Posterior vena cava (tissue), 2 donors: Measurements from ENCODE around the gene CAMTA1. TPM values are rescaled to one million over a fixed set of nuclear protein-coding genes. Genes with fewer than 3 reads are reported as not detected.
A peak's percentile ranks its signal among the peaks of the same experiment; 100 is the strongest.
"Not testable (repeated sequence)": the region's sequence is repeated elsewhere in the genome, so short reads cannot be mapped to it uniquely, and the experiment has no call there.

Experiments used
- DNase-seq: peaks from one replicate; pipeline ENCODE4 v3.0.0-alpha.2; 2020; ENCODE audit warnings: low spot score
- intact Hi-C, 2 donors: fragments of 100-400 bp; cut with DNase I; formaldehyde crosslinking; loops; one replicate each; pipeline versions ENCODE4 v1.14.1 to v1.14.2; 2022 to 2023
- total RNA-seq, 2 donors: library from RNA; stranded (reverse); fragmentation: NEBNext Ultra II Directional; extraction: Animal tissue kit (Norgen Biotek cat#: 25700); gene quantifications; one replicate each; pipeline ENCODE4 v1.2.1, GENCODE V29; 2021
- donor health status: DM: yes; HTN: yes; CAD: no.
- donor health status: DM: yes; HTN: yes; CAD: no.

The CAMTA1 gene
- total RNA-seq, 2 donors from 2014 or later: 65.1 to 76.4 TPM

DNA sequence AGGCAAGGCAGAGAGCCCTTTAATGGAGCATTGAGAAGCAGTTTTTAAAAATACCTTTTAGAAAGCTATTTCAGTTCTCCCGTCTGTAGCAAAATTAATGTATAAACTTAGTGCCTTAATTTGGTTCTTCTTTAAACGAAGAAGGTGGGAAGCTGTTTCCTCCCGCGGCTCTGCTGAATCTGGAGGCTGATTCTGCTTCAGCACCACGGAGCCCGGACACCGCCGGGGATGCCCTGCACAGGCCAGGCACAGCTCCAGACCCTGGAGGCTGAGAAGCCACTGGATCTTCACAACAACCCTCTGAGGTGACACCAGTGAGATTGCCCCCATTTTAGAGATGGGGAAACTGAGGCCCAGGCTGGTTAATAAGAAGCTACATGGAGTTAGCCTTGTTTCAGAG, 810.1 kb downstream of the CAMTA1 start:
- intact Hi-C loops: no loop called here
- DNase-seq: peak; percentile 62

DNA sequence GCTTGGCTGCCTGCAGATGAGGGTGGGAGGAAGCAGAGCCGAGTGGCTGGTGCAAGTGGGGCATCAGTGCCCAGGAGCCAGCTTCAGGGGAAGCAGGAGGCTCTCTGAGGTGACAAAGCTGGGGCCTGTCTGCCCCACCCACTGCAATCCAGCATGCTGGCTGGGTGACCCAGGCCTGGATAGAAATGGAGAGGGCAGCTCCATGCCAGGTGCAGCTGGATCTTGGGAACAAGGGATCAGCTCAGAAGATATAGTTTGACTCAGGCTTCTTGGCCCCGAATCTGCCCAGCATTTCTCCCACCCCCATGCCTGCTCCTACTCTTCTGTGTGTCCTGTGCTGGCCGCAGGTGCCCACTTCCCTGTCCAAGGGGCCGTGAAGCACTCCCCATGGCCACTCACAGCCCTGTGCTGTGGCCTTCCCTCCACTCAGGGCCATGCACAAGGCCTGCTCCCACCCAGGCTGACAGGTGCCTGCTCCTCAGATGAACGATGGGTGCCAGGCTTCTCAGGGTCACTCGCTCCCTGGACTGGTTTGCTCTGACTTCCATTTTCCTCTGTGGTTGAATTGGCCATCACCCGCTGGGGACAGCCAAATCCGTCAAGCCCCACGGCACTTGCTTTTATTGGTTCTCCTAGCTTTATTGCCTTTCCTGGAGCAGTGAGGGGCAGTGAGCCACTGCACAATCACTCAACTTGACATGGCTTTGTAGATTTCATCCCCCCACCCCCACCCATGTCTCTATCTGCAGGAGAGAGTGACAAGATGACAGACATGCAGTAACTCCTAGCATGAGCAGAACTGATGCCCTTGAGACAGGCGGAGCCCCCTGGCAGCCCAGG, 811.1 kb downstream of the CAMTA1 start:
- DNase-seq: peak; percentile 49
- intact Hi-C loops: no loop called here

DNA sequence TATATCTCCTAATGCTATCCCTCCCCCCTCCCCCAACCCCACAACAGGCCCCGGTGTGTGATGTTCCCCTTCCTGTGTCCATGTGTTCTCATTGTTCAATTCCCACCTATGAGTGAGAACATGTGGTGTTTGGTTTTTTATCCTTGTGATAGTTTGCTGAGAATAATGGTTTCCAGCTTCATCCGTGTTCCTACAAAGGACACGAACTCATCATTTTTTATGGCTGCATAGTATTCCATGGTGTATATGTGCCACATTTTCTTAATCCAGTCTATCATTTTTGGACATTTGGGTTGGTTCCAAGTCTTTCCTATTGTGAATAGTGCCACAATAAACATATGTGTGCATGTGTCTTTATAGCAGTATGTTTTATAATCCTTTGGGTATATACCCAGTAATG, 812.8 kb downstream of the CAMTA1 start:
- intact Hi-C loops, DNase-seq: not testable (repeated sequence)

DNA sequence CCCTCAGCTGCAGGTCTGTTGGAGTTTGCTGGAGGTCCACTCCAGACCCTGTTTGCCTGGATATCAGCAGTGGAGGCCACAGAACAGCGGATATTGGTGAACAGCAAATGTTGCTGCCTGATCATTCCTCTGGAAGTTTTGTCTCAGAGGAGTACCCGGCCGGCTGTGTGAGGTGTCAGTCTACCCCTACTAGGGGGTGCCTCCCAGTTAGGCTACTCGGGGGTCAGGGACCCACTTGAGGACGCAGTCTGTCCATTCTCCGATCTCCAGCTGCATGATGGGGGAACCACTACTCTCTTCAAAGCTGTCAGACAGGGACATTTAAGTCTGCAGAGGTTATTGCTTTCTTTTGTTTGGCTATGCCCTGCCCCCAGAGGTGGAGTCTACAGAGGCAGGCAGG, 819.7 kb downstream of the CAMTA1 start:
- intact Hi-C loops, DNase-seq: not testable (repeated sequence)

DNA sequence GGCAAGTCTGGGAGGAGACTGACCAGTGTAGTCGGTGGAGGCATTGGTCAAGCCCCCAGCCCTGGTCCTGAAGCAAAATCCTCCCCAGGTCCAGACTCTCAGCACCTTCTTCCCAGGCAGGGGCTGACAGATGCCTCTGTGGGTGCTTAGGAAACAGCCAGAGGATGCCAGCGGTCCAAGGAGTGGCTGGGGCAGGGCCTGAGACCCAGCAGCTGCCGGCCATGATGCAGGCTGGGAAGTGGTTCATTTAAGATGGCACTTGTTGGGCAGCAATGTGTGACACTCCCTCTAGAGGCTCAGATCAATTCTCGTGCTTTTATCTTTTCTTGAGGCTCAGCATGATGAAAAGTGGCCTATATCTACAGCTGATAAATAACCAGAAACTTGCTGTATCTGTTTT, 820.8 kb downstream of the CAMTA1 start:
- DNase-seq: no peak
- intact Hi-C loops: no loop called here

DNA sequence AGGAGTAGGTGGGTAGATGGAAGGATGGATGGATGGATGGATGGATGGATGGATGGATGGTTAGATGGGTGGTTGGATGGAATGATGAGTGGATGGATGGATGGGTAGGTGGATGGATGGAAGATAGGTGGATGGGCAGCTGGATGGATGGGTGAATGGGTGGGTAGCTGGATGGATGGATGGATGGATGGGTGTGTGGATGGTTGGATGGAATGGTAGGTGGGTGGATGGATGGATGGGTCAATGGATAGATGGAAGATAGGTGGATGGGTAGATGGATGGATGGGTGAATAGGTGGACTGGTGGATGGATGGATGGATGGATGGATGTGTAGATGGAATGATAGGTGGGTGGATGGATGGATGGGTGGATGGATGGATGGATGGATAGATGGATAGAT, 821.8 kb downstream of the CAMTA1 start:
- no peak for DNase-seq
- intact Hi-C loops: no loop called here

DNA sequence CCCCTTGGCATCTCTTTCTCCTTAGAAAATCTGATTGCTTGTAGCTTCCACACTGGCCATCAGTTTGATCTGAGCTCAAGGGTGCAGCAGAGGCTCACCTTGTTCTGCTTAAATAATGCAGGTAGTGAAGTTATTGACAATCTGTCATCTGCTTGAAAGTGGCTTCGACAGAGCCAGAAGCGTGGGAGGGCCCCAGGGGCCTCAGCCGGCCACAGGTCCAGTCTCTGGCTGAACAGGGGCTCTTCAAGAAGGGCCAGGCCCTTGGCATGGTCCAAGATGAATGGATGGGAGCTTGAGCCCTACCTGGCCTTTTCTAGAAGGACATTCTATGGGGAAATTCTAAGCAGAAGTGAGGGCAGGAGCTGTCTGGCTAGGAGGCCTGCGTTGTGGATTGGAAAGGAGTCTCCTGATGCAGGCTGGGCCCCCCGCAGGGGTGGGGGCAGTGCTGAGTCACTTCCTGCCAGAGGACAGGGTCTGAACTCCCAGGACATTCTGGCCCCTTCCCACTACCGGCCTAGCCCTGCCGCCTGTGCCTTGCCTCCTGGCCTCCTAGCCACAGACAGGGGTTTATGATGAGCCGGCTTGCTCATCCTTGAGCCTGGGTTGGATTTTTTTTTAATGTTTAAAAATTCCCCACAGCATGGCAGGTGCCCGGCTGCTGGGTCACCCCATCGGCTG, 823.5 kb downstream of the CAMTA1 start:
- intact Hi-C loops: loop anchor here in 1 of 2 donors (2.0 kb wide), 1 partner anchor 28 kb away; no protein-coding TSS in a partner anchor
- DNase-seq: peak; percentile 35

DNA sequence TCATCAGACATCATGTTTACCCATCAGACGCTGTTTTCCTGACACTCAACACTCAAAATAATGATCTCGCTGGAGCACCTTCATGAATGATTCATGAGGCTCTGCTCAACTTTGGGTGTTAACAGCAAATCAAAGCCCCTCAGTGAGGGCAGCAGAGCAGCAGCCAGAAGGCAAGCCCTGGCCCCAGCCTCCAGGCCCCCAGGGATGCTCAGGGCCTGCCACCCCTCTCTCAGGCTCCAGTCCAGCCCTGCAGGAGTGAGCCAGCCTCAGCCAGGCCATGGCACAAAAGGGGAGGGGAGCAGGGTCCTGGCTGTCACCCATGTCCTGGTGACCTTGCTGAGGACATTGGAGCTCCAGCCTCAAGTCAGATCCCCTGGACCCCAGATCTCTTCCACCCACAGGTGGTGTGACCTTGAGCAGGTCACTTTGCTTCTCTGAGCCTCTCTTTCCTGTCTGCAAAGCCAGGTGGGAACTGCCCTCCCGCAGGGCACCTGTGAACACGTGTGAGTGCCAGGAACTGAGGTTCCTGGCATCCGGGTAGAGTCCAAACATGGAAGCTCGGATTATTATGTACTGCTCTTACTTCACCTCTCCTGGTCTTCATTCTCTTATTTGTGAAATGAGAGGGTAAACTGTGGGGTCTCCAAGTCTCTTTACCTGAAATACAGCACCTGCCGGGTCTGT, 824.2 kb downstream of the CAMTA1 start:
- intact Hi-C loops: loop anchor here in 1 of 2 donors (2.0 kb wide), 1 partner anchor 29 kb away; no protein-coding TSS in a partner anchor
- DNase-seq: peak; percentile 54

DNA sequence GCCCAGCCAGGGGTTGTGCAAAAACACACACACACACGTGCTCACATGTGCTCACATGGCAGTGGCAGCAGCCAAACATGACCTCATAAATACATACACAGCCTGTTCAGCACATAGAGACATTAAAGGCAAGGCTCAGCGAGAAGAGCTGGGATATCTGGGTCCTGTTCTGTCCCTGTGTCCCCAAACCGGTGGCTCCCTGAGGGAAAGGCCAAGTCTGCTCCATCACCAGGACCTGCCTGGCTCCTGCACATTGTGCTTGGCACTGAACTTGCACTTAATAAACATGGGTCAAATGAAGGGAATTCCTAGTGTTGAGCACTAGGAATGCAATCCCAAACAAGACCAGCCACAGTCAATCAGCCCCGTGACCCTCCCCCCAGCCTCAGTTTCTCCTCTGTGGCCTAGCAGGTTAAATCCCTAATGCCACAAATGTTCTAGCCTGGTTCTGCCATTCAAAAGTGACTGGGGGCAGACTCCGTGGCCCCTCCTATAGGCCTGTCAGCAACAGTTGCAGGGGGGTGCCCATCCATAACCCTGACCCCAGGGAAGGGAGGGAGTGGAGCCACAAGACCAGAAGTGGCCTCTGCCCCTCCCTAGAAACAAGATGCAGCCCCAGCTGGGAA, 825.0 kb downstream of the CAMTA1 start:
- peak; percentile 58 for DNase-seq
- intact Hi-C loops: no loop called here

DNA sequence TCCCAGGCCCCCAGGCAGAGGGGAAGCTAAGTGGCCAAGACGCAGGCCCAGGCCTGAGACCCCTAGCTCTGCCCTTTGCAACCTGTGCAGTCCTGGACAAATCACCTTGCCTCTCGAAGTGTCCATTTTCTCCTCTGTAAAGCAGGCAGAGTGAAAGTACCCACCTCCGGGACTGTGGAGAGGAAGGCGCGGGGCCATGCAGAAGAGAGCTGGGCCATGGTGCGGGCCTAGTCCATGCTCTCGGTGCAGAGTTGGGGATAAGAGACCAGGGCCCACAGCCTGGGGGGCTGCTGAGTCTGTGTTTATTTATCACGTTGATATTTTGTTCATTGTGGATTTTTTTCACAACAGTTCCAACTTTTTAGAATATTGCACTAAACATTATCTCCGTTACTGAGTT, 825.7 kb downstream of the CAMTA1 start:
- intact Hi-C loops: no loop called here
- DNase-seq: no peak

DNA sequence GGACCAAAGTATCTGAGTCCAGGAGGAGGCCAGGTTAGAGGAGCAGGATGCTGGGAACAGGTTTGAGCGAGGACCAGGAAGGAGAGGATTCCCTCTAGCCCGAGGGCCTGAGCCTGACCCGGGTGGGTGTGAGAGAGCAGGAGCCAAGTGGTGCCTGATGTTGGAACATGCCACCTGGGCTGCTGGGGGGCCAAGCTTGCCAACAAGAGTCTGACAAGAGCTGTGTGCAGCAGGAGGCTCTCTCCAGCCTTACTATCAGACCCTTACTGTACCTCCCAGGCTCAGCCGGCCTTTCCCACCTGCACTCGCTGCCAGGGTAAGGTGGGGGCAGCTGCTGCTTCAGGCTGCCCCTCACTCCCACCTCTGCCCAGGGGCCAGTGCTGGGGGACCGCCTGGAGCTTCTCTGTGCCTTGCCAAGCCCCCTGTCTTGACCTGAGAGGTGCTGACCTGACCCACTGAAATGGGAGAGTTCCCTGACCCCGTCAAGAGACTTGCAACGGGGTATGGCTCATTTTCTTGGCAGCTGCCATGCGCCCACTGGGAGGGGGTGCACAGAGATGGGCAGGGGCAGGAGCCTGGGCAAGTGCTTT, 826.3 kb downstream of the CAMTA1 start:
- intact Hi-C loops: no loop called here

DNA sequence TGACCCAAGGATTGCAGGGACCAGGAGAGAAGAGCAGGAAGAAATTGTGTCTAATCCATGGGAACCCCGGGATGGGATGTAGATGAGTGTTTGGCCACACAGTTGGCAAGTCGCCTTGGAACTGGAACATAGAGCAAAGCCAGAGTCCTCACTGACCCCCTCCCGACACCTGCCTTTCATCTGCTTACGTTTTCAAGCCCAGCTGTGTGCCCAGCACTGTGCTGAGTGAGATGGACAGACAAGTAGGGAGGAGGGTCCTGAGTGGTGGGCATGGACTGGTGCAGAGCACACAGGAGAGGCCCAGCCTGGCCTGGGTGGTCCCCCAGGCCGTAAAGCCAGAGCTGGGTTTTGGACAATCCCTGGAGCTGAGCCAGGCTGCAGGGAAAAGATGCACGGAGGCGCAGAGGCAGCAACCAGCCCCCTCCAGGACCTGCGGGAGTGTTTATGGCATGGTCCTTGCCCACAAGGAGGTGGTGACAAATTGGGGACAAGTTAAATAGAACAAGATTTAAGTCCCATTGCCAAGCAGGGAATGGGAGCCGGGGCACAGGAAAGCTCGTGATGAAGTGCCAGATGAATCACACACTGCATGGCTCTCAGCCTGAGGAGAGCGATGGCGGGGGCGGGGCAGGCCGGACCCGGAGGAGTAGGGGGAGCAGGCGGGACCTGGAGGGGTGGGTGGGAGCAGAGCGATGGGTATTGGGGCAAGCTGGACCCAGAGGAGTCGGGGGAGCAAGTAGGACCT, 828.0 kb downstream of the CAMTA1 start:
- DNase-seq: peak; percentile 58
- intact Hi-C loops: no loop called here

More for the DNA sequence above, 826.3 kb downstream of the CAMTA1 start:
- DNase-seq: peak; percentile 47

DNA sequence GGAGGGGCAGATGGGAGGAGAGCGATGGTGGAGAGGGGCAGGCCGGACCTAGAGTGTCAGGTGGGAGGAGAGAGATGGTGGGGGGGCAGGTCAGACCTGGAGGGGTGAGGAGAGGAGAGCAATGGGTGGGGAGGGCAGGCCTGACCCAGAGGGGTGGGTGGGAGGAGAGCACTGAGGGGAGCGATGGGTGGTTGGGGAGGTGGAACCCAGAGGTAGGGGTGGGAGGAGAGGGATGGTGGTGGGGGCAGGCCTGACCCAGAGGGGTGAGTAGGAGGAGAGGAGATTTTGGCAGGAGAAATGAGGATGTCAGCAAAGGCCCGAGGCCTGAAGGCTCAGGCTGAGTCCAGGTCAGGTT, 828.6 kb downstream of the CAMTA1 start:
- no peak for DNase-seq
- intact Hi-C loops: no loop called here

DNA sequence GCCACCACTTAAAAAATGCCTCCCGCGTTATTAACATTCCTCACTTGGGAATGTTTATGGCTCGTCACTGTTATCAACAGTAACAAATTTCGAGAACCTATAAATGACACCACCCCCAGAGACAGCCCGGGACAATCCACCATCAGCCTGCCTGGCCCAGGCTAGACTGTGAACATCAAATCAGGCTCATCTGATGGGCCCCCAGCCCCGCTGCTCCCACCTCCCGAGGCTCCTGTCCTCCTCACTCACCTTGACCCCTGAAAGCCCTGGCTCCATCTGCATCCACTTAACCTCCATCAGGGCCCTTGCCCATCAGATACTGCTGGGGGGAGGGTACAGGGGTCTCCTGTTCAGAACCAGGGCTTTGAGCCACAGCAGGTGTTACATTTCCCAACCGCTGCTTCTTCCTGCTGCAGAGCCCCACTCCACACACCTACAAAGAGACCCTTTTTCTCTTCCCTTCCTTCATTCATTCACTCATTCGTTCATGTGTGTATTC, 829.4 kb downstream of the CAMTA1 start:
- peak; percentile 32 for DNase-seq
- intact Hi-C loops: no loop called here

DNA sequence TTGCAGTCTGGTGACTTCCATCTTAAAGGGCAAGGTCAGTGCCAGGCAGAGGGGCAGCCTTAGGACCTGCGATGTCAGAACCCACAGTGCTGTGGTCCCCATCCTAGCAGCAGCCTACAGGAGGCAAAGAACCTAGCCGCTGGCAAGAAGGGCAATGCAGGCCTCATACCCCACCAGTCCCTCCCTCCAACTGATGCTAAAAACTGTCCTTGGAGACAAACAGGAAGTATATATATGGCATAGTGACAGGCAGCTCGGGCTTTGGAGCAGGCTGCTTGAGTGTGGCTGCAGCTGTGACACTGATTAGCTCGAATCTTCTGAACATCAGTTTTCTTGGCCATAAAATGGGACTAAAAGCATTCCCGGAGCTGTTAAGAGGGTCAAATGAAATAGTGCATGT, 829.9 kb downstream of the CAMTA1 start:
- DNase-seq: peak; percentile 64
- intact Hi-C loops: no loop called here

DNA sequence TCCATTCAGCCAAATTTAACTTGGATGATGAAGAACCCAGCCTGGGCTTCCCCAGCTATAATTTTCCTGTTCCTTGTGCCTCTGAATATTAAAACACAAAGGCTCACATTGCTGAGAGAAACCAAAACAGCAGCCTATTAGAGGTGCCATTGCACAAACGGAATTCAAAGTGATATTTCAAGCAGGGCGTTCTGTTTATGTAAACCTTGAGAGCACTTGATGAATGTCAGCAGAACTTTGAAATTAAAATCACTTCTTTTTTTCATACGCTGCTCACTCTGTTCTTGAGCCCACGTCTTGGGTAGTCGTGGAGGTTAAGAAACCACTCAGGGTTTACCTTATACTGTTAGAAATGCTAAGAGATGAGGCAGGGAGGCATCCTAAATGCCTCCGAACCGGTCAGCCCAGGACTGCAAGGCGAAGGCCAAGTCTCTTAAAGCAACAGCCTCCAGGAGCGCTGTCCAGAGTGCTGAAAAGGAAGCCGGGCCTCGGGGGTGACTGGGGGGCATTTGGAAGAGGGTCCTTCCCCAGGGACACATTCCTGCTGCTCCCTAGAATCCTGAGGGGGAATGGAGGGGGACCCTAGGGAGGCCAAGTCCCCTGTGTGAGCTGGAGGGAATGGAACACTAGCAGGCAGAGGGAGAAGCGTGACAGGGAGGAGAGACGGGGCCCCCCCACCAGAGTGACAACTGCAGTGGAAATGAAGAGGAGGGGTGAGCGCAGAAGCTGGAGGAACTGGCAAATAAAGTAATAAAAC, 831.0 kb downstream of the CAMTA1 start:
- intact Hi-C loops: no loop called here
- DNase-seq: peak; percentile 73

DNA sequence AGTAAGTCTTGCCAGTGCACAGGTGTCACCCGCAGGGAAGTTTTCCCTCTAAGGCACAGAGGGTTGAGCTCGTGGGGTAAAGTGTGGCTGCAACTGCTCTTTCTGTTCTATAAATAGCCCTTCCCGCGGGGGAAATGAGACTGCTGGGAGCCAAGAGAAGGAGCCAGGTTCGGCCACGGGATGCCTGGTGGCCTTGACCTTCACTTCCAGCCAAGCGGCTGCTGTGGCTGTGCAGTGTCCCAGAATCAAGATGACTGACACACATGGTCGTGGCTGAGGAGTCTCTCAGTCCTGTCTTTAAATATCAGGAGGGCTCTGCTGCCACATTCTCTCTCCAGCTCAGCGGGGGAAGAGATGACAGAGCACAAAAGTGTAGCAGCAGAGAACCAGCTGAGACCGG, 831.7 kb downstream of the CAMTA1 start:
- intact Hi-C loops: no loop called here
- peak; percentile 71 for DNase-seq

DNA sequence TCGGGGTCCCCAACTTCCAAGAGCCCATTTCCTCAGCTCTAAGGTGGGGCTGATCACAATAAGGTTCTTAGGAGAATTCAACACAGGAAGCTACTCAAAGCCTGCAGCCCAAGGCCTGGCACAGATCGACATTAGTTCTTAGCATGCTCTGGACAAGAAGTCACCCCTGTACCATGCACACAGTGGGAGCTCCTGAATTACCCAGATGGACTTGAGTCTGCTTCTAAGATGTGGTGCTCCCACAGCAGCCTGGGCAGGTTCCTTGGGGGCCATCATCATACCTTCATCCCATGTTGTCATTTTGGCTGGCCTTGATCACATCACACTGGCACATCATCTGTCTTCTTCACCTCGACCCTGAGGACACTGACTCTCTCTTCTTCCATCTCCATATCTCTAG, 832.6 kb downstream of the CAMTA1 start:
- intact Hi-C loops: no loop called here
- DNase-seq: peak; percentile 68
